Choroid plexus epithelial cell (primary cell): ENCODE data around the gene KRTAP10-7.
"Not testable (repeated sequence)": the region's sequence is repeated elsewhere in the genome, so short reads cannot be mapped to it uniquely, and the experiment has no call there.

ENCODE experiments used
- DNase-seq: peaks from one replicate; pipeline ENCODE4 v3.0.0-alpha.2; 2010; ENCODE audit warnings: low read depth
- H3K4me3 ChIP-seq: 2 replicates; pipeline ENCODE4 v1.5.1; 2011; ENCODE audit warnings: low read depth, mild to moderate bottlenecking, control low read depth, low read length, moderate library complexity
- CTCF ChIP-seq: conservative IDR thresholded peaks from 2 replicates; pipeline ENCODE4 v1.5.1; 2011; ENCODE audit warnings: low read depth, mild to moderate bottlenecking, control low read depth, inconsistent platforms, low read length, moderate library complexity

KRTAP10-7 gene

GRCh38 chr21:44589586-44590305, 10.7 kb upstream of the KRTAP10-7 start:
- DNase-seq, result no peak
- no peak for TF ChIP-seq CTCF
- H3K4me3 ChIP-seq, result no peak overlapping the region

GRCh38 chr21:44590311-44590721, 10.1 kb upstream of the KRTAP10-7 start:
- TF ChIP-seq CTCF, result no peak
- DNase-seq, result no peak
- H3K4me3 ChIP-seq, result no peak overlapping the region

GRCh38 chr21:44590897-44591800, 9.2 kb upstream of the KRTAP10-7 start:
- not testable (repeated sequence) for DNase-seq, H3K4me3 ChIP-seq

- DNase-seq, H3K4me3 ChIP-seq: not testable (repeated sequence)
Measured at GRCh38 chr21:44591801-44592130, 8.6 kb upstream of the KRTAP10-7 start.

GRCh38 chr21:44592446-44593311, 7.7 kb upstream of the KRTAP10-7 start, which contains the start of gene KRTAP10-6:
Gene KRTAP10-6 (minus strand): TSS chr21:44592505. CDS start chr21:44592484, 21 bp downstream.
- TF ChIP-seq CTCF, result no peak
- no peak for DNase-seq
- no peak within 1 kb of the TSS for H3K4me3 ChIP-seq

- no peak for DNase-seq
- no peak for TF ChIP-seq CTCF
- H3K4me3 ChIP-seq, result no peak overlapping the region
Measured at GRCh38 chr21:44593598-44594405, 6.6 kb upstream of the KRTAP10-7 start.

- no peak overlapping the region for H3K4me3 ChIP-seq
- TF ChIP-seq CTCF, result no peak
- no peak for DNase-seq
Measured at GRCh38 chr21:44594406-44594916, 5.9 kb upstream of the KRTAP10-7 start.
